MCF 10A (cell line): Measurements from ENCODE around the gene SMG6. TPM values are rescaled to one million over a fixed set of nuclear protein-coding genes. Genes with fewer than 3 reads are reported as not detected.

Source experiments
- BruUV-seq: library from RNA; stranded (reverse); fragments of 400-500 nt; replicated peaks from 2 replicates; lab custom pipeline; 2021; lab: Mats Ljungman, UMichigan
- CTCF ChIA-PET: fragments of 300-600 bp; sonication (Branson Sonifier 250); formaldehyde crosslinking; extraction: SDS; loops from one replicate; lab custom pipeline; 2021; ENCODE audit warnings: antibody characterized with exemption, inconsistent platforms; lab: Yijun Ruan, JAX
- POLR2A ChIA-PET: fragments of 300-600, 350-650 bp; sonication (Branson Sonifier 250); formaldehyde crosslinking; extraction: SDS; loops from one replicate; lab custom pipeline; 2020; ENCODE audit warnings: antibody characterized with exemption, inconsistent platforms; lab: Yijun Ruan, JAX
- DNase-seq: peaks from one replicate; pipeline ENCODE4 v3.0.0-alpha.2; 2018; ENCODE audit not compliant: unreplicated experiment
- H3K27ac Mint-ChIP-seq: one replicate; pipeline ENCODE4 v1.8.0; 2022; ENCODE audit warnings: mild to moderate bottlenecking, low read depth, mixed read lengths; ENCODE audit not compliant: unreplicated experiment
- H3K27me3 Mint-ChIP-seq: one replicate; pipeline ENCODE4 v1.8.0; 2022; ENCODE audit warnings: mixed read lengths; ENCODE audit not compliant: insufficient read depth, unreplicated experiment
- H3K36me3 Mint-ChIP-seq: one replicate; pipeline ENCODE4 v1.8.0; 2022; ENCODE audit warnings: mild to moderate bottlenecking, moderate library complexity, mixed read lengths; ENCODE audit not compliant: insufficient read depth, unreplicated experiment
- H3K4me1 Mint-ChIP-seq: one replicate; pipeline ENCODE4 v1.8.0; 2022; ENCODE audit warnings: mixed read lengths; ENCODE audit not compliant: insufficient read depth, unreplicated experiment
- H3K4me3 Mint-ChIP-seq: one replicate; pipeline ENCODE4 v1.8.0; 2022; ENCODE audit warnings: mild to moderate bottlenecking, moderate library complexity, mixed read lengths; ENCODE audit not compliant: unreplicated experiment
- H3K9me3 Mint-ChIP-seq: one replicate; pipeline ENCODE4 v1.8.0; 2022; ENCODE audit warnings: mixed read lengths; ENCODE audit not compliant: unreplicated experiment
- intact Hi-C: fragments of 100-400 bp; cut with micrococcal nuclease; formaldehyde crosslinking; loops from 2 replicates; pipeline ENCODE4 v1.14.1; 2022
- total RNA-seq: library from RNA; stranded (reverse); gene quantifications from 2 replicates; pipeline ENCODE4 v1.2.3, GENCODE V29; 2022
- TF ChIP-seq, protein P1 (sequence below): fragments of 200-600 bp; IDR thresholded peaks from one replicate; pipeline ENCODE4 v1.8.0; 2022; ENCODE audit warnings: antibody characterized with exemption, mild to moderate bottlenecking; ENCODE audit not compliant: unreplicated experiment

The SMG6 gene
- total RNA-seq, 1 experiment from 2014 or later, result 17.0 TPM

DNA sequence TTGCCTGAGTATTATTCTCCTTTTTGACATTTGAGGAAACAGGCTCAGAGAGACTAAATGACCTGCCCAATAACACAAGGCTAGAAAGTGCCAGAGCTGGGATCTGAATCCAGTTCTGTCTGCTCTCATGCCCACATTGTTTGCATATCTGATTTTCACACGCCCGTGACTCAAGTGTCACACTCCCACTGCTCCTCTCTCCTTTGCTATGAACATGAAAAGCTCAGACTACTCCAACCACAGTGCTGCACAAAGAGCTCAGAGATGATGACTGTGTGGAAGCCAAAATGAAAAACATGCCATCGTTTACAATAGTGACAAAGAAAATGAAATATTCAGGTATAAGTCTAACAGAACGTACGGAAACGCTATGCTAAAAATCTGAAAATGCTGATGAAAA lies 107.9 kb downstream of the SMG6 start:
- intact Hi-C loops, result no loop called here
- Mint-ChIP-seq H3K36me3 (peaks cover 22% of the 10 kb centered on the region), H3K27me3 (no peaks in the 10 kb centered on the region), H3K4me1 (peaks cover 25% of the 10 kb centered on the region), H3K4me3 (no peak overlapping the region), H3K9me3 (no peaks in the 10 kb centered on the region), H3K27ac (no peak overlapping the region)
- TF ChIP-seq, protein P1, sequence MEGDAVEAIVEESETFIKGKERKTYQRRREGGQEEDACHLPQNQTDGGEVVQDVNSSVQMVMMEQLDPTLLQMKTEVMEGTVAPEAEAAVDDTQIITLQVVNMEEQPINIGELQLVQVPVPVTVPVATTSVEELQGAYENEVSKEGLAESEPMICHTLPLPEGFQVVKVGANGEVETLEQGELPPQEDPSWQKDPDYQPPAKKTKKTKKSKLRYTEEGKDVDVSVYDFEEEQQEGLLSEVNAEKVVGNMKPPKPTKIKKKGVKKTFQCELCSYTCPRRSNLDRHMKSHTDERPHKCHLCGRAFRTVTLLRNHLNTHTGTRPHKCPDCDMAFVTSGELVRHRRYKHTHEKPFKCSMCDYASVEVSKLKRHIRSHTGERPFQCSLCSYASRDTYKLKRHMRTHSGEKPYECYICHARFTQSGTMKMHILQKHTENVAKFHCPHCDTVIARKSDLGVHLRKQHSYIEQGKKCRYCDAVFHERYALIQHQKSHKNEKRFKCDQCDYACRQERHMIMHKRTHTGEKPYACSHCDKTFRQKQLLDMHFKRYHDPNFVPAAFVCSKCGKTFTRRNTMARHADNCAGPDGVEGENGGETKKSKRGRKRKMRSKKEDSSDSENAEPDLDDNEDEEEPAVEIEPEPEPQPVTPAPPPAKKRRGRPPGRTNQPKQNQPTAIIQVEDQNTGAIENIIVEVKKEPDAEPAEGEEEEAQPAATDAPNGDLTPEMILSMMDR, result no peak
- ChIA-PET POLR2A (interaction anchor here (0.6 kb wide), 1 partner anchor 13 kb away, joined by 3 read pairs; no protein-coding TSS in a partner anchor), CTCF (interaction anchor here (0.6 kb wide), 2 partner anchors 11 to 57 kb away, joined by 3 read pairs; no protein-coding TSS in a partner anchor)
- BruUV-seq, result no TSS peak
- no peak for DNase-seq

DNA sequence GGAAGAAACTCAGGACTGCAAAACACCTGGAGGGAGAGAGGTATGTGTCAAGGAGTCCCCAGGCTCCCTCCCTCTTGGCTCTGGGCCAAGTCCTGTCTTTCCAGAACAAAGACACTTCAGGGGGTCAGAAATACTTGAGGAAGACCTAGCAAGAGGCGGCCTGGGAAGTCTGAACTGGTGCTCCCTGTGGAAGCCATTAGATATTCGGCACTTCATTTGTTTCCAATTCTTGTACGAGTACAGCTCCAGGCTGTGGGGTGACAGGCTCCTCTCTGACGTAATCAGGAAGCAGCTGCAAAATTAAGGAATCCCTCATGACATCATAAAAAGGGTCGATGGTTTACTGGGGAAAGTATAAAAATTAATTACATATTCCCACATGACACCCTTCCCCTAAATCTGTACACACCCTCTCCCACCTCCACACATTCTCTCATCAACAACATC lies 108.7 kb downstream of the SMG6 start:
- Mint-ChIP-seq H3K4me1 (peaks cover 30% of the 10 kb centered on the region), H3K27ac (no peak overlapping the region), H3K27me3 (no peaks in the 10 kb centered on the region), H3K36me3 (peaks cover 17% of the 10 kb centered on the region), H3K4me3 (no peak overlapping the region), H3K9me3 (no peaks in the 10 kb centered on the region)
- TF ChIP-seq, protein P1, result no peak
- POLR2A ChIA-PET, result no interaction called here
- CTCF ChIA-PET, result no interaction called here
- no TSS peak for BruUV-seq
- intact Hi-C loops, result no loop called here
- no peak for DNase-seq

DNA sequence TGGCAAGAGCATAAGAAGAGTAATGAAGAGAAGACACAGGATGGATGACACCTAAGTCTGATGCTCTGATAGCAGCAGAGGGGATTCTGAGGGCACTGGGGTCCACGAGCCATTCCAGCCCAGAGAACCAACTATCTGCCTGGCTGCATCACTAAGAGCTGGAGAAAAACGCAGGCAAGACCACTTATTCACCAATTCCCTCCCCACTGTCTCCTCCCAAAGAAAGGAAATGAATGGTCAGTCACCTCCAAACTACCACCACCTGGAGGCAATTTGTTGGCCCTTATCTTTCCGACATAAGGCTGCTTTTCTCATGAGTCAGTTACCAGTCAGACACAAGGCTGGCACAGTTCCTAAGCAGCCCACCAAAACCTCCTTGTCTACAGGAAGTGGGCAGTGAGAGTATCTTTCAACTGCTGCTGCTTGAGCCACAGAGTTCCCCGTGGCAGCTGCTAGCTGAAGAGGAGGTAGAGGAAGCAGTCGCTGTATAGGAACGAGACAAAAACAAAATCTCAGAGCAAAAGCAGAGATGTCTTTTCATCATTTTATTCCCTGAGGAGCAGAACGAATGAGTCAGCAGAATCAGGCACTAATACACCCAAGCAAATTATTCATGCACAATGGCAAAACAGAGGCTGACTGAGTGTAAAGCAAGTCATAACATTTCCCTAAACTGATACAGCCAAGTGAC lies 111.1 kb downstream of the SMG6 start:
- peaks cover 24% of the 10 kb centered on the region for H3K36me3 Mint-ChIP-seq
- no peaks in the 10 kb centered on the region for H3K9me3 Mint-ChIP-seq
- H3K4me1 Mint-ChIP-seq, result peaks cover 37% of the 10 kb centered on the region
- peak overlapping the region; percentile 57 for H3K27ac Mint-ChIP-seq
- H3K4me3 Mint-ChIP-seq, result no peak overlapping the region
- POLR2A ChIA-PET, result interaction anchor here (1.2 kb wide), 1 partner anchor 71 kb away, joined by 3 read pairs; no protein-coding TSS in a partner anchor
- intact Hi-C loops, result no loop called here
- DNase-seq, result peak; percentile 68
- CTCF ChIA-PET, result interaction anchor here (1.7 kb wide), 1 partner anchor 52 kb away, joined by 8 read pairs; no protein-coding TSS in a partner anchor
- H3K27me3 Mint-ChIP-seq, result no peaks in the 10 kb centered on the region
- TF ChIP-seq, protein P1, result no peak
- no TSS peak for BruUV-seq

DNA sequence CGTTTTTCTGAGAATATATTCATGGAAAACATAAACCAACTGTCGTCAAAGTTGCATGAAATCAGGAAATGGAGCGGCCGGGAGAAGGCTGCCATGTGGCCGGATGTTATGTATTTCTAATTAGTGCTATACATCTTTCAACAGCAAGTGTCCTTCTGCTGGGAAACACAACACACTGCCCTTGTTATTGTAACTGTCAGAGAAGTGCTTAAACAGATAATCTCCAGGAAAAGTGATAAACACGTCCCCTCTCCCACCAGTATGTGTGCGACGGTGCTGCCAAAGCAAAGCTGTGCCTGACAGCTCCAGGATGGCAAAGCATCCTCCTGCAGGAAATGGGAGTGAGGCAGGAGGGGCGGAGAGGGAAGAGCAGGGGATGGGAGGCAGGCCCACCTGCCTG lies 111.8 kb downstream of the SMG6 start:
- ChIA-PET POLR2A (interaction anchor here (0.6 kb wide), 1 partner anchor 794 kb away, joined by 3 read pairs; no protein-coding TSS in a partner anchor), CTCF (no interaction called here)
- no peak for DNase-seq
- Mint-ChIP-seq H3K9me3 (no peaks in the 10 kb centered on the region), H3K4me3 (no peak overlapping the region), H3K27ac (peak overlapping the region; percentile 57), H3K36me3 (peaks cover 31% of the 10 kb centered on the region), H3K27me3 (no peaks in the 10 kb centered on the region), H3K4me1 (peaks cover 37% of the 10 kb centered on the region)
- BruUV-seq, result no TSS peak
- TF ChIP-seq, protein P1, result no peak
- intact Hi-C loops, result no loop called here
